Kasumi-1 (cell line): ENCODE results near the gene SBSN.
"Not testable (repeated sequence)": the region's sequence is repeated elsewhere in the genome, so short reads cannot be mapped to it uniquely, and the experiment has no call there.

Source experiments
- DNase-seq, 2 experiments: peaks; one replicate each; lab custom pipeline; 2025; lab: John Stamatoyannopoulos, UW

SBSN gene

DNA sequence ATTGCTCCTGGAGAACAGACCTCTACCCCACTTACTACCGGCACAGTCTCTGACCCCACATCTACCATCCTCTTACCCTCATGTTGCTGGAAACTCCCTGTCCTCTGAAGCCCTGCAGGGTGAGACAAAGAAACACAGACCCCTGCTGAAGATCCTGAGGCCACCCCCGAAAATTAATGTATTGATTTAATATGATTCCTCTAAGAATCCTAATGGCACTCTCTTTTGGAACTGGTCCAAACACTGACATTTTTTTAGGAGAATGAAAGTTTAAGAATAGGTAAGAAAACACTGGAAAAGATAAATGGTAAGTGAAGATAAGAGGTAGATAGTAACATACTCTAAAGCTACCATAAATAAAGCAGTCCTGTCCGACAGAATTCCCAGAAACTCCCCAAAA is 20.0 kb downstream of the SBSN start:
- DNase-seq, result no peak

DNA sequence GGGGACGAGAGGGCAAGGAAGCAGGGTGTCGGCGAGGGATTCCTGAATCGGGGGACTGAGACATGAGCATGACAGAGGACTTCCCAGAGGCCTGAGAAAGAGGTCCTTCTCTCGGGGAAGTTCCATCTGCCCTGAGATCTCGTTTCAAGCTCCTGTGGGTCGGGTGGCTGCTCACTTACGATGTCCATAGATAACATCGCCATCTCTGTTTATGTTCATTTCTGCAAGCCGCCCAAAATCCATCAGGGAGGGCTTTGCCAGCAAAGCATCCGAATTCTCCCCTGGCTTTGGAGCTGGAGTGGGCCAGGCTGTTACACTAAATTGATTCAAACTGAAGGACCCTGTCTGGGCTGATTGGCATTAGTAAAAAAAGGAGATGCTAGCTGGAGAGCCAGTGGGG is 20.6 kb downstream of the SBSN start:
- DNase-seq, result no peak

DNA sequence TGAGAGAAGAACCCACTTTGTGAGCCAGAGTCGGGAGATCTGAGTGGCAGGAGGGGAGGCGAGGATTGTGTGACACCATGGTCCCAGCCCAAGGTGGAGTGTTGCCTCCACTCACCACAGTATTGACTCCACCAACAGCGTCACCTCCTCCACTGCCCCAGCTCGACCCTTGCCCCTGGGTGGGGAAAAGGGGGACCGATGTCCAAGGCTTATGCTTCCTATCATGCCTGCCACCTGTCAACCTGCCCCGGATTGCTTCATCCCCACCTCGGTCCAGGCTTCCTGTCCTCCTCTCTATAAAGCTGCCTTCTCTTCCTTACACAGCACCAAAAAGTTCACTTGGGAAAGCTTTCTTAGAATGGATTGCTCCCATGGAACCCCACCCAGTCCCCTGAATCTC is 22.1 kb downstream of the SBSN start:
- no peak for DNase-seq

DNA sequence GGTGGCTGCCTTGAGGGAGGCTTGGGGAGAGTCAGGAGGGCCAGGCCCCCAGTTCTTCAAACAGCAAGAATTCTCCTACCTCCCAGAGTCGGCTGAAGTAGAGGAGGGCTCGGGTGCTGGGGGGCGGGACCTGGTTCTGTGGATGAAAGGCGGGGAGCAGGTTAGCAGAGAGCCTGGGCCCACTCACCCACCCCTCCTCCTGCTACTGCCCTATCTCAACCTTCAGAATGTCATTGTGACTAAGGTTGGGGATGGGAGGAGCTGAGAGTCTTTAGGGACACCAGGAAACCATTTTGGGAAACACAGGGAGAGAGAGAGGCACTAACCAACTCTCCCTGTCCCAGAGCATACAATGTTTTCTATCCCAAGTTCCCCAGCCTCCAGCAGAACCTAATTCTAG is 25.4 kb downstream of the SBSN start:
- no peak for DNase-seq

DNA sequence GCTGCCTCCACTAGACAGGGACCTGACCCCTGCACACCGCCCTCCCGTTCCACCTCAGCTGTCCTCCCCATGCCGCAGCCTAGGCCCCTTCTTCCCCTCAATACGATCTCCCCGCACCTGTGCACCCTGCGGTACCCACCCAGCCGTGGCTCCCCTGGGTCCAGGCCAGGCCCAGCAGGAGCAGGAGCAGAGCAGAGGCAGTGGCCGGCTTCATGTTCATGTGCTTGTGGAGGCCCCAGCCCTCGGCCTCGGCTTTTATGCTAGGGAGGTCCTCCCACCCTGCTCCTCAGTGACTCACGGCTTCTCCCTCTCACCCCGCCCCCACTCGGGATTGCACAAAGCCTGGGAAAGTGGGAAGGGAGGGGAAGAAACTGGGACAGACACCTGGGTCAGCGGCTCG is 26.4 kb downstream of the SBSN start:
- DNase-seq, result no peak

DNA sequence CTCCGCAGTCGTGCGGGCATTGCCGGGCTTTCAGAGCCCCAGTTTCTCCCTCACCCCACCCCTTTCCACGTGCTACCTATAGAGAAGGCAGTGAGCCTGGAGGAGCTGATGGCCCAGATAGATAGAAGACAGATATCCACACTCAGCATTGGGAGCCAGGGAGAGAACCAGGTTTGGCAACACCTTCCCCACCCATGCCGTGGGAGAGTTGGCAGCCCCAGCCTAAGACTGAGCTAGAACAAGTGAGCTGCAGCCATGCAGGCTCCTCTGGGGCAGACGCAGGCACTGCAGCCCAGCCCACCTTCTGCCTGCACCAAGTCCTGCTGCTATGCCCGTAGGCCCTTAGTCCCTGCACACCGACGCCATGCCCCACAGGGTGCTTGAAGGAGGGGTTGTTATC is 27.5 kb downstream of the SBSN start:
- no peak for DNase-seq

DNA sequence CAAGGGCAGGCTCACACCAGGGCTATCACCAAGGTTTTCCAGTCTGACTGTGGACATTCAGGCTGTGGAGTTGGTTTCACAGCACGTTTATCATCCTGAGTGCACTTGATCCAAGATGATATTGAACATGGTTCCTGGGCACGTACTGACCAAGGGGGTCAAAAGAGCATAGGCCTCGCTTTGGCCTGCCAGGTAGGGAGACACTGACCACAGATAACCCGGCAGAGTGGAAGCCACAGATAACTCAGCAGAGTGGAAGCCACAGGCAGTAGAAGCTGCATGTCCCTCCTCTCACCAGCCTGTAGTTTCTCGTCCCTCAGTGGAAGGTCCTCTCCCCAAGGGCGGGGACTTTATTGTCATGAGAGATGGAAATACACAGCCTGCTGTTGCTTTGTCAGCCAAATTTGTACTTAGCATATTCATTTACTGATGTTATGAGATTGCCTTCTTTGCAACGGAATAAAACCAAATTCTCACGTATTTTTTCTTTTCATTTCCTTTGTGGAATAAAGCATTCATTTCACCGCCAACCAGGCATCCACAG is 29.1 kb downstream of the SBSN start:
- no peak for DNase-seq

DNA sequence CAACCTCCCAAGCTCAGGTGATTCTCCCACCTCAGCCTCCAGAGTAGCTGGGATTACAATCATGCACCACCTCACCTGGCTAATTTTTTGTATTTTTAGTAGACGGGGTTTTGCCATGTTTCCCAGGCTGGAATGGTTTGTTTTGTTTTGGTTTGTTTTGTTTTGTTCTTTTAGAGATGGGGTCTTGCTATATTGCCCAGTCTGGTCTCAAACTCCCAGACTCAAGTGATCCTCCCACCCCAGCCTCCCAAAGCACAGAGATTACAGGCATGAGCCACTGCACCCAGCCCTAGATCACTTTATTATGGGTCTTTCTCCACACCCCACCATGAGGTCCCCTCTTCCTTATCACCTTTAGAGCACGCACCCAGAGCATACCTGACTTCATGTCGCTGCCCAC is 29.9 kb downstream of the SBSN start:
- DNase-seq, result no peak

DNA sequence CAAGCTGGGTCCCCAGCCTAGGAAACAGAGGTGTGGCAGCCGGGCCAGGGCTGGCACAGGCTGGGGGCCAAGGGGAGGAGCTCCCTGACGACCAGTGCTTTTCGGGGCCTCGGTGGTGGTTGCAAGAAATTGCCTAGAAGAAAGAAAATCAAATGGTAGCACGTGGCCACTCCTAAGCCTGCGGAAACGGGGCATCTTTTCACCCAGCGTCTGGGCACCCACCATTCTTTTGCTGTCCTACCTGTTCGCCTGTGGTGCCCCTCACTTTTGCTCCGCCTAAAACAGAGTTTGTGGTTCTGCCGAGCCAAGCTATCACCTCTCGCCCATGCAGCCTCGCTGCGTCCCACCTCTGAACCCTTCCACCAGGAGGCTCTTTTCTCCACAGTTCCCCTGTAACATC is 30.7 kb downstream of the SBSN start:
- no peak for DNase-seq

DNA sequence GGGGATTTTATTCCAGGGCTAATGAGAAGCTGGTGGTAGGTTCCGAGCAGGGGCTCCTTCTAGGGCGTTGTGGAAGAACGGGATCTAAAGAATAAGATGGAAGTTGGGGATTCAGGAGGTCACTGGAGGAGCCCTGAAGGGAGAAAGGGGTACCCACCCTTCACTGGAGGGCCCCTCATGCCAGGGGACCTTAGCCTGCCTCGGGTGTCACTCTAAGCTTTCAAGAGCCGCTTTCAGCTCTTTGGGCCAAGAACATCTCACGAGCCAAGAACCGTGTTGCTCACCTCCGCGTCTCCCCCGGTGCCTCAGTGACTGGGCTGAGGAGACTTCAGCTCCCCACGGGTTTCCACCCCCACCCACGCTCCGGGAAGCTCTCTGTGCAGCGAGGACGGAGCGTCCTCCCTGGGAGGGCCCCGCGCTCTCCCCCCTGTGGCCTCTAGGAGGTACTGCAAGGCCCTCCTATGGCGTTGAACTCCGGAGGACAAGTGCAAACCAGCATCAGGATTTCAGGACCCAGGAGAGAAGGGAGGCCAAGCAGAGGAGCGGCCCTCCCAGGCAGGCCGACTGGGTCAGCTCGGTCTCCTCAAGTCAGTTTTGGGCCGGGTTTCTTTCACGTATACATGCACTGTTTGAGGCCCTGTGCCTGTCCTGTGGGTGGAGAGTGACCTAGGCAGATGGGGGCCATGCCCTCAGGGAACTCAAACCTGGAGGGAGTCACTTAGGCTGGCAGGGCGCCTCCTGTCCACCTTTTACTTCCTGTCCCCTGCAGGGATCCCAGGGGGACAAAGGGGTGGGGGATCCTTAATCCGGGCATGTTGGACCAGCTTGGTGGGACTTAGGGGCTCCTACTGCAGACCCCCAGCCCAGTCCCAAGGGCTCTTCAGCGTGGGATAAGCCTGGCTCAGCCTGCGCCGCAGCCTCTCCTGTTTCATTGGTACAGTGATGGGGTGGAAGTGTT is 32.7 kb downstream of the SBSN start:
- DNase-seq, result peak; percentile 61 to 72

DNA sequence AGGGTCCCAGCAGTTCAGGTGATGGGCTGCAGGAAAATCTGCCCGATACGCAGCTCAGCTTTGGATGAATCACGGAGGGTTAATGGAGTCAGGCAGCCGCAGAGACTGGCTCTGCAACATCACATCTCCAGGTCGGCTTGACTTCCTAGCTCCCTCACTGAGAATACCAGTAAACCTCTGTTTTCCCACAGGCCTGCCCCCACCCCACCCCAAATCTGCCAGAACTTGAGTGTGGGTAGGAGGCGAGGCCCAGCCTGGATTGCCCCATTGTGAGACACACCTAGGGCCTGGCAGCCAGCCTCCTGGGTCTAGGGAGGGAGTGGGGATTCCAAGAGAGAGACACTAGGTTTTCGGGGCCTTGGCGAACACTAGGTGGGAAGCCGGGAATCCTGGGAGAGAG is 34.1 kb downstream of the SBSN start:
- no peak for DNase-seq

DNA sequence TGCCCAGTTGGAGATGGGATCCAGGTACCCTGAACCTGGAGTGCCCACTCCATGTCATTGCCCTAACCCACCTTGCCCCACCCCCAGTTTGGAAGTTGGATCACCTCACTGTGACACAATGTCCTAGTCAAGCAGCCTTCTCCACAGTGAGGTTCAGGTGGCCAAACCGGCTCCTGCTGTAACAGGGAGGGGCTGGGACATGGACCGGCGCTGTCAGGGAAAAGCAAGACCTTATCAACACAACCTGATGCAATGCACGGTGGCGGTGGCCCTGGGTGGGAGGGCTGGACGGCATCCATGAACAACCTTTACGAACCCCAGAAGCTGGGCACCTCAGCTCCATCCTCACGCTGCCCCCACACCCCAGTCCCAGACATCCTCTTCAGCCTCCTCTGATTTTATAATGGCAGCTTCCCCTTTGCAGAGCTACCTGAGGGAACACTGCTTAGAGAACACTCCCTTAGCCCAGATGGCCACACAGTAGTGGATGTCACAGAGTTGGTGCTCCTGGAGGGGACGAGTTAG is 36.2 kb downstream of the SBSN start:
- no peak for DNase-seq

DNA sequence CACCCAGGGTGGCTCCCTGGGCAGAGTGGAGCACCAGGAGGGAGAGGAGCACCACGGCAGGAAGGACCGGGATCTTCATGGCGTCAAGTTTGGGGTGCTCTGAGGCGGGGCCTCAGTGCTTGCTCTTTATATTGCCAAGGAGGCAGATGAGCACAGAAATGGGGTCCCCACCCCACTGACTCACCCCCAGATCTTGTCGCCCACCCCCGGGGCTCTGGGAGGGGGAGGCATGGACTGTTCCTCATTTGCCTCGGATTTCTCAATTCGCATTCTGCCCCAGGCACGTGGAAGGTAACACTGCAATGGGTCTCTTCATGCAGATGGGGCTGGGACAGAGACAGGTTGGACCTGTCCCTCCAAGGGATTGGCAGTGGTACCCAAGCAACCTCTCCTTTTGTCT is 37.7 kb downstream of the SBSN start, which contains the start of gene KRTDAP:
Gene KRTDAP (minus strand): TSS at position 101 of the 400 bp plus-strand sequence. CDS start 22 bp downstream, at position 79.
- no peak for DNase-seq

DNA sequence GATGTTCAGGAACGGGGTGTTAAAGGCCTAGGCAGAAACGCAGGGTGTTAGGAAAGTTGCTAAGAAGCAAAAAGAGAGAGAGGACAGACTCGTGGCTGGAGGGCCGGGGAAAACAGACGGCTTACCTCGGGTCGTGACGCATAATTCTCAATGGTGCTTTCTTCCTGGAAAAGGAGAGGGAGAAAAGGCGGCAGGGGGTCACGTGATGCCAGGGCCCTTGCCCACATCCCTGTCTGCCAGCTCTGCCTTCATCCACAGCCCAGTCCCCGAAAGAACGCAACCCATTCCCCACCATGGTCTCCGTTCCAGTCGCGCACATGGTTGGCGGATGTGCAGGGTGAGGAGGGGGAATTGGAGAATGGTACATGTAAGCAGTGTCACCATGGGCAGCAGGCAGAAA is 39.4 kb downstream of the SBSN start:
- DNase-seq, result no peak

DNA sequence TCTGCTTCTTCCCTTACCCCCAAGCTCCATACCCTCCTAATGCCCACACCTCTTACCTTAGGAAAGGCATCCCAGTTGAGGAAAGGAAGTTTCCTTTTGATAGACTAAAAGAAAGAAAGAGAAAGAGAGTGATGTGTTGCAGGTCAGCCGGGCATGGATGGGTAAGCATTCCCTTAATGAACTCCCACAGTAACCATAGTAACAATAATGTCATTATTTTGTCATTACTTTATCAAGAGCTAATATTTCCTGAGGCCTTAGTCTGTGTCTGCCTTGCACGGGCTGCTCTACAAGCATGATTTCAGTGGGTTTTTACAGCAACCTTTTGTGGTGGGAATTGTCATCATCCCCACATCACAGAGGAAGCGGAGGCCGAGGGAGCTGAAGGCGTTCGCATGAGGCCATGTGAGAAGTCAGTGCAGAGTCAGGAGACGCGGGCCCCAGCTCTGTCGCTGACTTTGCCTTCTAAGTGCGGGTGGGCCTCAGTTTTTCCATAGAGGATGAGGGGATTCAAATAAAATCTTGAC is 40.4 kb downstream of the SBSN start:
- no peak for DNase-seq

DNA sequence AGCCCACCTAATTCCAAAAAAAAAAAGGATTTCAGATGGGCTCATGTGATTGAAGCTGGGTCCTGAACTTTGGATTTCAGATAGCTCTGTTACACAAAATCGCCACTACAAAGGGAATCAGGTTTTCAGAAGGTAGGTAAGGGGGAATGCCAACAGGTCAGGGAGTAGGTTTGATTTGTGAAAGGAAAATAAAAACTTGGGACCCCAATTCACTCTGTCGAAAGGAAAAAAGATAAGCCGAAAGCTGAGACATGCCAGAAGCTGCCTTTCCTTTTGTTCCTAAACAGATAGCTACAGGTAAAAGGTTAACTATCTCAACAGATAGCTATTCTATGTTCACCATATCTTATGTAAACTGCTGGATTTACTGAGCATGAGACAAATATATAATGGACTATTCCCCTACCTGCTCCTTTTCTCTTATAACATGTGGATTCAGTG is 41.8 kb downstream of the SBSN start:
- no peak for DNase-seq

DNA sequence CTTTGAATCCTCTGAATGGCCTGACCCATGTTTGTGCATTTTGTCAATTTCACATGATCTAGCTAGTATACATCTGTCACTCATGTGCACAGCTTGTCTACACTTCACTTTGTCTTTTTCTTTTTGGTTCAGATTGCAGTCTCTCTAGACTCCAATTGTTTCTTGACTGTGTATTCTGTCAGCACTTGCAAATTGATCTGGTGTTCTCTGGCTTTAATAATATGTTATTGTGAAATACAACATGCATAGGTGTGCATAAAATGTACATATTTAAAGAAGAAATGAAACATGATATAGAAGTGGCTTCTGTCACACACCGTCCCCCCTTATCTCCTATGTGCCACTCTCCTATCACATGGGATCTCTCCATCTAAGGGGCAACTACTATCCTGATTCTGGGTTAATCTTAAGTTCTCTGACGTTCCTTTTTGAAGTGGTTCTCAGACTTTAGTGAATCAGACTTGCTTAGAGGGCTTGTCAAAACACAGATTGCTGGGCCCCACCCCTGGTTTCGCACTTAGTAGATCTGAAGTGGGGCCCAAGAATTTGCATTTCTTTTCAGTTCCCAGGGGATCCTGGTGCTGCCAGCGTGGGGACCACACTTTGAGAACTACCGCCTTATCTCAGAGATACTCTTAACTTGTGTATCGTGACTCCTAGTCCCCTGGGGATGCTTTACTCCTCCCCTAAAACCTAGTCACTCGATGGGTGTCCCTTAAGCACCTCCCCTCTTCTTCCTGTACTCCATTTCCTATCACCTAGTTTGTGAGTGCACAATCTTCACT is 43.7 kb downstream of the SBSN start:
- DNase-seq, result no peak

DNA sequence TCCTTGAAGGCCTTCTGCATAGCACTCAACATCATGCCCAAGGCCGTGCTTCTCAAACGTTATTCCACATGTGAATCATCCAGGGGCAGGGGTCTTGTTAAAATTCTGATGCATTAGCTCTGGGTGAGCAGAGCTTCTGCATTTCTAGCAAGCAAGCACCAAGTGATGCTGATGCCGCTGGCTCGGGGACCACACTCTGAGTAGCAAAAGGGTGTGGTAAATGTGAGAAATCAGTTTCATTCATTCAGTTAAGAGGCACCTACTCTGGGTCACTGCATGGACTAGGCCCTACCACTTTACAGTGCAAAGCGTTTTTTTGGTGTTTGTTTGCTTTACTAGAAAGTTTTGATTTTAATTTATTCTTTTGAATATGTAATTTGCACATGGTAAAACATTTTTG is 45.0 kb downstream of the SBSN start:
- DNase-seq, result no peak

DNA sequence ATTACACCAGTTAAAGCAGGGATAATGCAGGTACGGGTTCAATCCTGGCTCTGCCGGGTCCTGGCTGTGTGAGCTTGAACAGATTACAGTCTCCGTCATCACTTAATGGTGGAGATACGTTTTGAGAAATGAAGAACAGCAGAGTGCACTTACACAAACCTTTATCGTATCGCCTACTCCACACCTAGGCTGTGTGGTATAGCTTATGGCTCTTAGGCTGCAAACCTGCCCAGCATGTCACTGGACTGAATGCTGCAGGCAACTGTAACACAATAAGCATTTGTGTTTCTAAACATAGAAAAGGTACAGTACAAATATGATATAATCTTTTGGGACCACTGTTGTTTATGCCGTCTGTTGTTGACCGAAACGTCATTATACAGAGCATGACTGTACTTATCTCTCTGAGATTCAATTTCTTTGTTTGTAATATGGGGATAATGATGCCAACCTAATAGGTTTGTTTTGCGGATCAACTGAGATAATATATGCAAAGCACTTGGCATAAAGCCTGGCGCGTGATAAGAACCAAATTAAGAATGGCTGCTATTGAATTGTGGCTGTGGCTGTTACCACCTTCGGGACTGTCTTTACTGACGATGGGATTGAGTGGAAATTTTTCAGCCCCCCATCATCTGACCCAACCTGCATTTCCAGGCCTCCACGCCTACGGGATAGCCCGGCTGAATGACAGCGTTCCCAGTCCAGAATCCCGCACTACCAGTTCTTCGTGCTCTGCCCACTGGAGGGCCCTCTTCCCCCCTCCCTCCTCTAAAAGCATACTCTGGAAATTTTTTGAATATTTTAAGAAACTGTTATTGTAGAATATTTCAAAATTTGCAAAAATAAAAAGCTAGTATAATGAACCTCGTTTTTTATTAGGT is 49.1 kb downstream of the SBSN start:
- DNase-seq, result no peak

DNA sequence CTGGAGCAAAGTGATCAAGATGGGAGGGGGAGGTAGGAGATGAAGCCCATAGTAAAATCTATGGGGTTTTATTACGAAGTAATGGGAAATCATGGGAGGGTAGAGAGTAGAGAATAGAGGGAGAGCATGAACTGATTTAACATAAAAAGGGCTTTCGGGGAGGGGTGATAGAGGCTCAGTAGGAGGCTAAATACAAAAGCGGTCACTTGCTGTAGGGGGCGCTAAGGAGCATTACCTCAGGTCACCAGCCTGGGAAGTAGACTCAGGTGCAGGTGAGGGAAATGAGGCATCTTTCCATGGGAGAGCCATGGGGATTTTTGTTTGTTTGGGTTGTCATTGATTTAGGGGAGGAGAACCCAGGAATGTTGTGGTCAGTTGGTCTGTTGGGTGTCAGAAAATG is 52.0 kb downstream of the SBSN start:
- no peak for DNase-seq

DNA sequence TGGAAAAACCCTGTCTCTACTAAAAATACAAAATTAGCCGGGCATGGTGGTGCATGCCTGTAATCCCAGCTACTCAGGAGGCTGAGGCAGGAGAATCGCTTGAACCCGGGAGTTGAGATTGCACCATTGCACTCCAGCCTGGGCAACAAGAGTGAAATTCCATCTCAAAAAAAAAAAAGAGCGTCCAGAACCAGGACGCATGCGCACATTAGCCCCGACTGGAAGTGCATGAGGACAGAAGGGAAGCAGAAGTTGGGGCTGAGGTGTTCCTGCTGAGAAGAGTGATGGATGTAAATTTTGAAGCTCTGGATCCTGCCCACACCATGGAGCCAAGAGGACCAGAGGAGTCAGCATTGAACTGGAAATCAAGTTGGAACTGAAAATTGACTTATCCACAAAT is 53.5 kb downstream of the SBSN start:
- DNase-seq, result not testable (repeated sequence)
